ENCODE data around the gene DHFR.
"Not testable (repeated sequence)": the region's sequence is repeated elsewhere in the genome, so short reads cannot be mapped to it uniquely, and the experiment has no call there.

DHFR gene

DNA sequence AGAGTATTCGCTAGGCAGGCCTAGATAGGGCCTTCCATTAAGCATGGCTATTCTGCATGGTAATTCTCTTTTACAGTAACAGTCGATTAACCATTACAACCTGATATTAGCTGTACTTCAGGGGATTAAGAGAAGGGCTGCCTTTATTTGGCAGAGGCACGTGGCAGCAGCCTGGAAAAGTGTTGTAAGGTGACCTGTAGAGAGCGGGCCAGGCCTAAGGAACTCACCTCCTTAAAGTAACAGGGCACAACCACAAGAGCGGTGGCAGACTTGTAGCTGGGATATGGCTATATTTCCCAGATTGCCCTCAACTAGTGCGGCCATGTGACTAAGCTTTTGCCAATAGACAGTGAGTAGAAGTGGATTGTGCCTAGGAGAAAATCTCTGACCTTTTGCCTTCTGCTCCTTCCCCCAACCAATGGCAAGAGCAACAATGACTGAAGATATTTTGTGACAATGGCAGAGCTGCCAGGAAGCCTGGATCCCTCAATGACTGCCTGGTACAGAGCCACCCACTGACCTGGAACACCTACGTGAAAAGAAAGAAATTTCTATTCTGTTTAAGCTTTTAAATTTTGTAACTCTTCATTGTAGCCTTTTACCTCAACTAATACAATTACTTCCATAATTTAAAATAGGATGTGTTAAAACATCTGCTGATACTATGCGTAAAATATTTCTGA, 65.8 kb downstream of the DHFR start:
- ChIA-PET POLR2A (no interaction called here), CTCF (interaction anchor here (0.6 kb wide), 1 partner anchor 272 kb away, joined by 3 read pairs; no protein-coding TSS in a partner anchor)
- TF ChIP-seq, protein P1, sequence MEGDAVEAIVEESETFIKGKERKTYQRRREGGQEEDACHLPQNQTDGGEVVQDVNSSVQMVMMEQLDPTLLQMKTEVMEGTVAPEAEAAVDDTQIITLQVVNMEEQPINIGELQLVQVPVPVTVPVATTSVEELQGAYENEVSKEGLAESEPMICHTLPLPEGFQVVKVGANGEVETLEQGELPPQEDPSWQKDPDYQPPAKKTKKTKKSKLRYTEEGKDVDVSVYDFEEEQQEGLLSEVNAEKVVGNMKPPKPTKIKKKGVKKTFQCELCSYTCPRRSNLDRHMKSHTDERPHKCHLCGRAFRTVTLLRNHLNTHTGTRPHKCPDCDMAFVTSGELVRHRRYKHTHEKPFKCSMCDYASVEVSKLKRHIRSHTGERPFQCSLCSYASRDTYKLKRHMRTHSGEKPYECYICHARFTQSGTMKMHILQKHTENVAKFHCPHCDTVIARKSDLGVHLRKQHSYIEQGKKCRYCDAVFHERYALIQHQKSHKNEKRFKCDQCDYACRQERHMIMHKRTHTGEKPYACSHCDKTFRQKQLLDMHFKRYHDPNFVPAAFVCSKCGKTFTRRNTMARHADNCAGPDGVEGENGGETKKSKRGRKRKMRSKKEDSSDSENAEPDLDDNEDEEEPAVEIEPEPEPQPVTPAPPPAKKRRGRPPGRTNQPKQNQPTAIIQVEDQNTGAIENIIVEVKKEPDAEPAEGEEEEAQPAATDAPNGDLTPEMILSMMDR (IDR thresholded peaks at IDR 0.05; ENCODE audit: control extremely low read depth, extremely low read depth, low read depth, missing control alignments), result no peak
- DNase-seq (ENCODE audit: extremely low spot score), result no peak

DNA sequence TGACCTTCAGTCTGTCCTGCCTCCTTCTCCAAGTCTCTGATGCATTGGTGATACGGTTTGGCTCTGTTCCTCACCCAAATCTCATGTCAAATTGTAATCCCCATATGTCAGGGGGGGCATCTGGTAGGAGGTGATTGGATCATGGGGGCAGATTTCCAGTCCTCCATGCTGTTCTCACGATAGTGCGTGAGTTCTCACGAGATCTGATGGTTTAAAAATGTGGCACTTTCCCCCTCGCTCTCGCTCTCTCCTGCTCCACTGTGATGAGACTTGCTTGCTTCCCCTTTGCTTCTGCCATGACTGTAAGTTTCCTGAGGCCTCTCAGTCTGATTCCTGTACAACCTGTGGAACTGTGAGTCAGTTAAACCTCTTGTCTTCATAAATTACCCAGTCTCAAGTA, 70.0 kb downstream of the DHFR start:
- no peak for DNase-seq (ENCODE audit: extremely low spot score)
- TF ChIP-seq, protein P1 (IDR thresholded peaks at IDR 0.05; ENCODE audit: control extremely low read depth, extremely low read depth, low read depth, missing control alignments), result no peak
- POLR2A ChIA-PET, result no interaction called here
- CTCF ChIA-PET, result no interaction called here

DNA sequence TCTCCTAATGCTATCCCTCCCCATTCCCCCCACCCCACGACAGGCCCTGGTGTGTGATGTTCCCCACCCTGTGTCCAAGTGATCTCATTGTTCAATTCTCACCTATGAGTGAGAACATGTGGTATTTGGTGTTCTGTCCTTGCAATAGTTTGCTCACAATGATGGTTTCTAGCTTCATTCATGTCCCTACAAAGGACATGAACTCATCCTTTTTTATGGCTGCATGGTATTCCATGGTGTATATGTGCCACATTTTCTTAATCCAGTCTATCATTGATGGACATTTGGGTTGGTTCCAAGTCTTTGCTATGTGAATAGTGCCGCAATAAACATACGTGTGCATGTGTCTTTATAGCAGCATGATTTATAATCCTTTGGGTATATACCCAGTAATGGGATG, 74.5 kb downstream of the DHFR start:
- DNase-seq (ENCODE audit: extremely low spot score); CTCF ChIA-PET; POLR2A ChIA-PET: not testable (repeated sequence)

DNA sequence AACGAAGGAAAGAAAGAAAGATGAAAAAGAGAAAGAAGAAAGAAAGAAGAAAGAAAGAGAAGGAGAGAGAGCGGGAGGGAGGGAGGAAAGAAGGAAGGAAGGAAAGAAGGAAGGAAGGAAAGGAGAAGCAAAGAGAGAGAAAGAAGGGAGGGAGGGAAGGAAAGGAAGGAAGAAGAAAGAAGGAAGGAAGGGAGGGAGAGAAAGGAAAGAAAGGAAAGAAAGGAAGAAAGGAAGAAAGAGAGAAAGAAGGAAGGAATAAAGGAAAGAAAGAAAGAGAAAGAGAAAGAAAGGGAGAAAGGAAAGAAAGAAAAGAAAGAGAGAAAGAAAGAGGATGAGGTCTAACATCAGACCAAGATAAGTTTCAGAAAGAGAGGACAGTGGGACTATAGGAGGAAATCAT, 75.7 kb downstream of the DHFR start:
- TF ChIP-seq, protein P1 (IDR thresholded peaks at IDR 0.05; ENCODE audit: control extremely low read depth, extremely low read depth, low read depth, missing control alignments), result no peak
- POLR2A ChIA-PET, result no interaction called here
- DNase-seq (ENCODE audit: extremely low spot score), result no peak
- CTCF ChIA-PET, result no interaction called here

DNA sequence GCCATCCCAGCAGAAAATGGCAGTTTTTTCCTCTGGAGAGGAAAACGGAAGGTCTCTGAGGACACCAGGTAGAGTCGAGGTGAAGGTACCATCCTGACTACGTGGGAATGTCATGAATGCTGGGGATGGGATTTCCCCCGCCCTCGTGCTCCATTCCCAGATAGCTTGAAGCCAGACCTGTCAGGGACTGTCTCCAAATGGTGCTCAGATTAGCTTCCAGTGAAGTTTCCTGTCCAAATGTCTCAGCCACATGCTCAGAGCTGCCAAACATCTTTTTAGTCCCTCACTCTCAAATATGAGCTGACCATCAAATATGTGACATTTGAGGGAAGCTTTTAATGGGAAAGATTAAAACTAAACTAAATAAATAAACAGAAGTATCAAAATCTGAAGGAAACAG, 77.1 kb downstream of the DHFR start:
- TF ChIP-seq, protein P1 (IDR thresholded peaks at IDR 0.05; ENCODE audit: control extremely low read depth, extremely low read depth, low read depth, missing control alignments), result no peak
- CTCF ChIA-PET, result no interaction called here
- POLR2A ChIA-PET, result no interaction called here
- no peak for DNase-seq (ENCODE audit: extremely low spot score)

DNA sequence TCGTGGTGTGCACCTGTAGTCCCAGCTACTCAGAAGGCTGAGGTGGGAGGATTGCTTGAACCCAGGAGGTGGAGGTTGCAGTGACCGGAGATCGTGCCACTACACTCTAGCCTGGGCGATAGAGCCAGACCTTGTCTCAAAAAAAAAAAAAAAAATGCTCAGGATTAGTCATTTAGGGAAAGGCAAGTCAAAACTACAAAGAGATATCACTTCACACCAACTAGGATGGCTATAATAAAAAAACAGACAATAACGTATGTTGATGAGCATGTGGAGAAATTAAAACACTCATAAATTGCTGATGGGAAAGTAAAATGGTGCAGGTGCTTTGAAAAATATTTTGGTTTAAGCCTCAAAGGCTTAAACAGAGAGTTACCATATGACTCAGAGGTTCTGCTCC, 78.4 kb downstream of the DHFR start:
- POLR2A ChIA-PET, result no interaction called here
- TF ChIP-seq, protein P1 (IDR thresholded peaks at IDR 0.05; ENCODE audit: control extremely low read depth, extremely low read depth, low read depth, missing control alignments), result no peak
- DNase-seq (ENCODE audit: extremely low spot score), result no peak
- CTCF ChIA-PET, result interaction anchor here (0.7 kb wide), 1 partner anchor 60 kb away, joined by 3 read pairs; no protein-coding TSS in a partner anchor

Measured in GM10248 (cell line).